H1 (cell line): ENCODE measurements around the gene SEC62. TPM values are rescaled to one million over a fixed set of nuclear protein-coding genes. Genes with fewer than 3 reads are reported as not detected.

Experiments
- CTCF ChIA-PET: fragments of 300-600 bp; sonication (Branson Sonifier 250); formaldehyde crosslinking; loops from one replicate; lab custom pipeline; 2021; ENCODE audit not compliant: partially characterized antibody; lab: Charles Lee
- POLR2A ChIA-PET: fragments of 300-600 bp; sonication (Branson Sonifier 250); formaldehyde crosslinking; loops from one replicate; lab custom pipeline; 2021; ENCODE audit warnings: inconsistent platforms; ENCODE audit not compliant: partially characterized antibody; lab: Charles Lee
- DNase-seq, 2 experiments: peaks; one replicate each; pipeline versions ENCODE4 v3.0.0 to v3.0.0-alpha.2; 2010 to 2022; ENCODE audit warnings: low spot score in 2 of 2, low read depth in 1 of 2, mixed read lengths in 1 of 2
- FAIRE-seq: peaks from 2 replicates; lab custom pipeline; 2011; peaks lifted over from hg19 to GRCh38; lab: Jason Lieb, UNC
- H2AFZ ChIP-seq: 2 replicates; pipeline ENCODE4 v1.8.1; 2012; ENCODE audit warnings: low read length, inconsistent platforms
- H2AK5ac ChIP-seq: 2 replicates; pipeline ENCODE4 v1.6.1; 2013; ENCODE audit warnings: low read depth, low read length
- H2BK120ac ChIP-seq: replicated peaks from 2 replicates; pipeline ENCODE3; 2013; ENCODE audit warnings: low read depth, low read length, inconsistent platforms
- H2BK12ac ChIP-seq: 2 replicates; pipeline ENCODE4 v1.6.1; 2013; ENCODE audit warnings: low read depth, low read length
- H2BK15ac ChIP-seq: 2 replicates; pipeline ENCODE4 v1.6.1; 2013; ENCODE audit warnings: low read length
- H2BK20ac ChIP-seq: 2 replicates; pipeline ENCODE4 v1.6.1; 2013; ENCODE audit warnings: low read length
- H2BK5ac ChIP-seq: 2 replicates; pipeline ENCODE4 v1.6.1; 2013; ENCODE audit warnings: low read depth, low read length
- H3K14ac ChIP-seq: 2 replicates; pipeline ENCODE4 v1.6.1; 2013; ENCODE audit warnings: inconsistent platforms; ENCODE audit not compliant: insufficient read length
- H3K18ac ChIP-seq: 2 replicates; pipeline ENCODE4 v1.6.1; 2013; ENCODE audit warnings: low read length; ENCODE audit errors: extremely low read depth
- H3K23ac ChIP-seq: 2 replicates; pipeline ENCODE4 v1.6.1; 2013; ENCODE audit warnings: inconsistent platforms; ENCODE audit not compliant: insufficient read length
- H3K23me2 ChIP-seq: 2 replicates; pipeline ENCODE4 v1.6.1; 2013; ENCODE audit warnings: low read depth, low read length
- H3K27ac ChIP-seq: 2 replicates; pipeline ENCODE4 v1.6.1; 2011; ENCODE audit warnings: low read depth, low read length, inconsistent platforms
- H3K27me3 ChIP-seq, 4 experiments: replicated peaks in 1 of 4; 1 replicate in 1 of 4; 2 replicates in 3 of 4; pipeline versions ENCODE4 v1.6.1 to v1.8.1; 2011 to 2013; ENCODE audit warnings: low read length in 3 of 4, mild to moderate bottlenecking in 3 of 4, inconsistent platforms in 2 of 4, mixed read lengths in 2 of 4, moderate library complexity in 1 of 4; ENCODE audit not compliant: control insufficient read depth in 3 of 4, insufficient read depth in 3 of 4; ENCODE audit errors: extremely low read depth in 1 of 4
- H3K36me3 ChIP-seq, 4 experiments: 2 replicates each; pipeline versions ENCODE4 v1.6.1 to v1.8.1; 2011 to 2013; ENCODE audit warnings: mild to moderate bottlenecking in 4 of 4, low read length in 3 of 4, moderate library complexity in 2 of 4, control low read depth in 1 of 4, inconsistent platforms in 1 of 4; ENCODE audit not compliant: insufficient read depth in 4 of 4, control insufficient read depth in 2 of 4
- H3K4ac ChIP-seq: replicated peaks from 2 replicates; pipeline ENCODE3; 2013; ENCODE audit warnings: low read length, low read depth, mixed read lengths, inconsistent platforms; ENCODE audit not compliant: insufficient read length
- H3K4me1 ChIP-seq, 4 experiments: replicated peaks in 1 of 4; 1 replicate in 1 of 4; 2 replicates in 3 of 4; pipeline versions ENCODE4 v1.6.1 to v1.8.1; 2011 to 2013; ENCODE audit warnings: low read length in 3 of 4, inconsistent platforms in 2 of 4, mixed read lengths in 1 of 4; ENCODE audit not compliant: insufficient read depth in 4 of 4, control insufficient read depth in 3 of 4
- H3K4me2 ChIP-seq, 2 experiments: 2 replicates each; pipeline versions ENCODE4 v1.6.1 to v1.8.1; 2011 to 2013; ENCODE audit warnings: low read depth in 2 of 2, low read length in 2 of 2, control low read depth in 1 of 2, inconsistent platforms in 1 of 2, mild to moderate bottlenecking in 1 of 2; ENCODE audit not compliant: insufficient read depth in 1 of 2
- H3K4me3 ChIP-seq, 4 experiments: fragments of 200-600, 300-600 bp in 1 of 4; sonication (generic), shearing (Covaris generic), sonication (Bioruptor Twin) in 1 of 4; 2 replicates each; pipeline versions ENCODE4 v1.5.1 to v1.8.1; 2011 to 2016; ENCODE audit warnings: low read length in 4 of 4, low read depth in 3 of 4, control low read depth in 2 of 4, inconsistent platforms in 2 of 4, mild to moderate bottlenecking in 2 of 4, mixed read lengths in 1 of 4, moderate library complexity in 1 of 4; ENCODE audit not compliant: insufficient read depth in 2 of 4; ENCODE audit errors: extremely low read depth in 1 of 4
- H3K56ac ChIP-seq: replicated peaks from 2 replicates; pipeline ENCODE3; 2013; ENCODE audit warnings: low read depth, mild to moderate bottlenecking, mixed read lengths, low read length, inconsistent platforms; ENCODE audit not compliant: insufficient read length
- H3K79me1 ChIP-seq: 2 replicates; pipeline ENCODE4 v1.6.1; 2013; ENCODE audit warnings: low read depth, low read length, control low read depth
- H3K79me2 ChIP-seq, 2 experiments: 2 replicates each; pipeline versions ENCODE4 v1.6.1 to v1.8.1; 2012 to 2013; ENCODE audit warnings: low read length in 2 of 2, mild to moderate bottlenecking in 2 of 2, inconsistent platforms in 1 of 2; ENCODE audit not compliant: insufficient read depth in 2 of 2, control insufficient read depth in 1 of 2
- H3K9ac ChIP-seq, 4 experiments: replicated peaks in 1 of 4; 1 replicate in 1 of 4; 2 replicates in 3 of 4; pipeline versions ENCODE4 v1.6.1 to v1.8.1; 2011 to 2013; ENCODE audit warnings: low read depth in 3 of 4, low read length in 3 of 4, control low read depth in 2 of 4, mild to moderate bottlenecking in 2 of 4, moderate library complexity in 2 of 4, inconsistent platforms in 1 of 4; ENCODE audit errors: extremely low read depth in 1 of 4
- H3K9me3 ChIP-seq, 2 experiments: 2 replicates each; pipeline versions ENCODE4 v1.6.1 to v1.8.1; 2012 to 2013; ENCODE audit warnings: mild to moderate bottlenecking in 2 of 2, moderate library complexity in 2 of 2, control low read depth in 1 of 2, inconsistent platforms in 1 of 2, low read depth in 1 of 2, low read length in 1 of 2, mixed read lengths in 1 of 2; ENCODE audit not compliant: insufficient read depth in 2 of 2
- H4K20me1 ChIP-seq, 2 experiments: replicated peaks in 1 of 2; 2 replicates each; pipeline versions ENCODE3 to v1.8.1; 2011 to 2013; ENCODE audit warnings: inconsistent platforms in 2 of 2, low read length in 2 of 2, mild to moderate bottlenecking in 1 of 2; ENCODE audit not compliant: insufficient read depth in 2 of 2, control insufficient read depth in 1 of 2
- H4K5ac ChIP-seq: 2 replicates; pipeline ENCODE4 v1.6.1; 2013; ENCODE audit warnings: low read length, low read depth, mixed read lengths, inconsistent platforms; ENCODE audit not compliant: insufficient read length
- H4K8ac ChIP-seq: 2 replicates; pipeline ENCODE4 v1.8.0; 2013; ENCODE audit warnings: mild to moderate bottlenecking, moderate library complexity, low read length, inconsistent platforms; ENCODE audit not compliant: insufficient read depth; ENCODE audit errors: extremely low read depth
- H4K91ac ChIP-seq: replicated peaks from 2 replicates; pipeline ENCODE3; 2013; ENCODE audit warnings: low read length, mixed read lengths, inconsistent platforms; ENCODE audit not compliant: insufficient read length
- HDAC2 ChIP-seq, 2 experiments: fragments of 300-600 bp in 1 of 2; sonication (generic) in 1 of 2; IDR thresholded peaks; 2 replicates each; pipeline ENCODE4 v1.6.1; 2011 to 2012; ENCODE audit warnings: low read depth in 2 of 2, low read length in 2 of 2, mild to moderate bottlenecking in 2 of 2, moderate library complexity in 2 of 2, borderline replicate concordance in 1 of 2, inconsistent platforms in 1 of 2
- JUN ChIP-seq: IDR thresholded peaks from 2 replicates; pipeline ENCODE4 v1.6.1; 2011; ENCODE audit warnings: low read depth, mild to moderate bottlenecking, improper control_type of control experiment, low read length
- JUND ChIP-seq: IDR thresholded peaks from 2 replicates; pipeline ENCODE4 v1.6.1; 2011; ENCODE audit warnings: mild to moderate bottlenecking, improper control_type of control experiment, low read length
- KDM1A ChIP-seq: fragments of 200-600, 300-600 bp; sonication (generic); IDR thresholded peaks from 2 replicates; pipeline ENCODE4 v1.7.1; 2016; ENCODE audit warnings: mild to moderate bottlenecking, low read length, borderline replicate concordance
- POLR2AphosphoS5 ChIP-seq: IDR thresholded peaks from 2 replicates; pipeline ENCODE4 v1.6.1; 2011; ENCODE audit warnings: low read depth, low read length
- POU5F1 ChIP-seq: IDR thresholded peaks from 2 replicates; pipeline ENCODE4 v1.6.1; 2011; ENCODE audit warnings: low read depth, mild to moderate bottlenecking, low read length, moderate library complexity
- RNF2 ChIP-seq: fragments of 200-900, 300-1000 bp; sonication (generic); IDR thresholded peaks from 2 replicates; pipeline ENCODE4 v1.7.1; 2016; ENCODE audit warnings: borderline replicate concordance, low read depth, mild to moderate bottlenecking, antibody characterized with exemption, low read length; ENCODE audit not compliant: poor library complexity, severe bottlenecking; ENCODE audit errors: missing control alignments
- RXRA ChIP-seq: IDR thresholded peaks from 2 replicates; pipeline ENCODE4 v1.6.1; 2011; ENCODE audit warnings: low read depth, mild to moderate bottlenecking, low read length, moderate library complexity; ENCODE audit not compliant: insufficient read depth
- YY1 ChIP-seq: IDR thresholded peaks from 2 replicates; pipeline ENCODE4 v1.6.1; 2011; ENCODE audit warnings: low read depth, mild to moderate bottlenecking, low read length
- WGBS, 2 experiments: shearing (Covaris generic) in 1 of 2; methylation state at CpG; one replicate each; pipeline versions ENCODE4 v1.1.6 to v1.1.7; 2013 to 2015; ENCODE audit warnings: low lambda C conversion rate in 2 of 2, mixed read lengths in 2 of 2, inconsistent platforms in 1 of 2, low coverage in 1 of 2, missing lambda C conversion rate in 1 of 2; ENCODE audit not compliant: insufficient replicate concordance in 2 of 2, insufficient coverage in 1 of 2, insufficient read length in 1 of 2; ENCODE audit errors: extremely low coverage in 1 of 2, missing lambda C conversion rate in 1 of 2; 5-methylcytosine and 5-hydroxymethylcytosine counted together
- polyA plus RNA-seq, 7 experiments: library from polyadenylated mRNA; depleted of rRNA in 3 of 7; stranded (reverse) in 5 of 7; unstranded in 2 of 7; fragments of >200 nt in 5 of 7; fragments of 200-250 nt in 2 of 7; gene quantifications; 1 replicate in 5 of 7; 2 replicates in 1 of 7; 4 replicates in 1 of 7; pipeline versions ENCODE4 v1.2.1 to v1.2.3, GENCODE V29; 2011 to 2013; ENCODE audit warnings: missing spikeins in 2 of 7, mixed read lengths in 2 of 7
- total RNA-seq: library from RNA; stranded (reverse); fragmentation: NEBNext Ultra II Directional; extraction: Animal tissue kit (Norgen Biotek cat#: 25700); gene quantifications from 2 replicates; pipeline ENCODE4 v1.2.1, GENCODE V29; 2021

The SEC62 gene
- total and polyA plus RNA-seq, 2 of the 8 experiments (the other 6 are each of a cell fraction or from before 2014, with no cell fraction given), result 67.8 to 113 TPM

DNA sequence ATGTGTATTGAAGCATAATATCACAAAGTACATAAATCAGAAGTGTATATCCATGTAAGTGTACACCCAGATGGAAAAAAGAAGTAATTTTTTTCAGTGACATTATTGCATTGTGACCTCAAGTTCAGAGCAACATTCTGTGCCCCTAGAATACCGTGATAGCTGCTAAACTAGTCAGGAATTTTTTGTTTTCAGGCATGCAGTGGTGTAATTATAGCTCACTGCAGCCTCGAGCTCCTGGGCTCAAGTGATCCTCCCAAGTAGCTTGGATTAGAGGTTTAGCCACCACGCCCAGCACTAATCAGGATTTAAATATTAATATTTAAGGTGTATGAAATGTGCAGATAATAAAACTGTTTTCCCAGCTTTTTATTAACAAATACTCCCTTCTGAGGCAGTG is 25.5 kb downstream of the SEC62 start:
- Histone ChIP-seq H2BK5ac (no peak overlapping the region), H2AK5ac (no peak overlapping the region), H4K91ac (no peak overlapping the region), H3K36me3 (peaks cover 10 to 66% (median 25%) of the 10 kb centered on the region in 4 experiments), H4K8ac (no peak overlapping the region), H3K4ac (no peak overlapping the region), H2AFZ (no peak overlapping the region), H3K9ac (no peak overlapping the region), H2BK12ac (no peak overlapping the region), H3K27me3 (no peaks in the 10 kb centered on the region), H3K23ac (no peak overlapping the region), H4K20me1 (no peaks in the 10 kb centered on the region), H3K79me2 (no peaks in the 10 kb centered on the region), H4K5ac (no peak overlapping the region), H3K56ac (no peak overlapping the region), H3K79me1 (no peaks in the 10 kb centered on the region), H3K27ac (no peak overlapping the region), H2BK15ac (no peak overlapping the region), H2BK20ac (no peak overlapping the region), H3K4me3 (no peak overlapping the region), H3K4me1 (no peaks in the 10 kb centered on the region), H3K14ac (no peak overlapping the region), H3K9me3 (no peaks in the 10 kb centered on the region), H2BK120ac (no peak overlapping the region), H3K18ac (no peak overlapping the region), H3K4me2 (no peak overlapping the region), H3K23me2 (no peaks in the 10 kb centered on the region)
- DNase-seq (no peak), FAIRE-seq (no peak)
- POLR2A ChIA-PET, result interaction anchor here (0.9 kb wide), 1 partner anchor 10 kb away, joined by 4 read pairs; no protein-coding TSS in a partner anchor
- no peak for TF ChIP-seq JUND
- TF ChIP-seq KDM1A, result no peak
- no peak for TF ChIP-seq POU5F1
- TF ChIP-seq RXRA, result no peak
- no peak for TF ChIP-seq RNF2
- TF ChIP-seq YY1, result no peak
- TF ChIP-seq POLR2AphosphoS5, result no peak
- no peak for TF ChIP-seq JUN
- TF ChIP-seq HDAC2 (IDR thresholded peaks at IDR 0.05; ENCODE audit: borderline replicate concordance in 1 of 2, low read depth in 2 of 2, low read length in 2 of 2), result no peak
- CTCF ChIA-PET, result no interaction called here
- 83% methylated on average over 3 of the region's 3 CpGs; no CpG with 5 or more reads in 1 of the 2 experiments for WGBS, 2 experiments
